K562 (cell line): ENCODE measurements around the gene TXN.

Source experiments
- HCFC1 ChIP-seq: IDR thresholded peaks from 2 replicates; pipeline ENCODE4 v1.6.1; 2012; ENCODE audit warnings: low read depth, low read length, improper control_type of control experiment
- NR2C2 ChIP-seq, 2 experiments: fragments of 200-800 bp in 1 of 2; sonication (Bioruptor generic) in 1 of 2; sonication (generic) in 1 of 2; formaldehyde crosslinking in 1 of 2; IDR thresholded peaks; 2 replicates each; pipeline versions ENCODE4 v1.6.1 to v1.8.0; 2016 to 2022; ENCODE audit warnings: mild to moderate bottlenecking in 1 of 2, missing compliant biosample characterization in 1 of 2, missing genetic modification characterization in 1 of 2, missing genetic modification reagents in 1 of 2
- TAF15 ChIP-seq: fragments of 200-400 bp; formaldehyde crosslinking; IDR thresholded peaks from 2 replicates; pipeline ENCODE4 v1.6.1; 2017; ENCODE audit warnings: mild to moderate bottlenecking, low read depth, low read length, moderate library complexity
- ZNF280B ChIP-seq: fragments of 250-450 bp; sonication (Bioruptor Pico); IDR thresholded peaks from 2 replicates; pipeline ENCODE4 v1.5.1; 2021; ENCODE audit warnings: mild to moderate bottlenecking

- TF ChIP-seq HCFC1 (no peak), NR2C2 (CRISPR knock-in tag; IDR thresholded peaks at IDR 0.05) (no peak), NR2C2 (tag; IDR thresholded peaks at IDR 0.05) (no peak), ZNF280B (no peak), TAF15 (no peak)
Observed at GRCh38 chr9:110257956-110258355, 1.6 kb upstream of the TXN start.
